Neural progenitor cell (in vitro differentiated cells): ENCODE measurements around the gene PCSK4. TPM values are rescaled to one million over a fixed set of nuclear protein-coding genes. Genes with fewer than 3 reads are reported as not detected.

ENCODE experiments used
- DNase-seq: peaks from one replicate; pipeline ENCODE4 v3.0.0-alpha.2; 2016; ENCODE audit warnings: low spot score
- H2AFZ ChIP-seq: fragments of 200-600 bp; sonication (generic); replicated peaks from 2 replicates; pipeline ENCODE4 v1.6.1; 2016; ENCODE audit warnings: antibody characterized with exemption
- H3F3A ChIP-seq: fragments of 200-600 bp; sonication (generic); 2 replicates; pipeline ENCODE4 v1.6.1; 2016; ENCODE audit warnings: antibody characterized with exemption, low read depth
- H3K27ac ChIP-seq: fragments of 200-600 bp; sonication (generic); 2 replicates; pipeline ENCODE4 v1.5.1; 2016; ENCODE audit warnings: mild to moderate bottlenecking
- H3K27me3 ChIP-seq: fragments of 200-600 bp; sonication (generic); 2 replicates; pipeline ENCODE4 v1.6.1; 2016; ENCODE audit warnings: mild to moderate bottlenecking, moderate library complexity
- H3K36me3 ChIP-seq: fragments of 200-600 bp; sonication (generic); 2 replicates; pipeline ENCODE4 v1.5.1; 2016
- H3K4me1 ChIP-seq: fragments of 200-600 bp; sonication (generic); 2 replicates; pipeline ENCODE4 v1.6.1; 2016; ENCODE audit warnings: mixed run types
- H3K4me2 ChIP-seq: fragments of 200-600 bp; sonication (generic); 2 replicates; pipeline ENCODE4 v1.6.1; 2016
- H3K4me3 ChIP-seq: fragments of 200-600 bp; sonication (generic); 2 replicates; pipeline ENCODE4 v1.5.1; 2016
- H3K79me2 ChIP-seq: fragments of 200-600 bp; sonication (generic); 2 replicates; pipeline ENCODE4 v1.6.1; 2016; ENCODE audit warnings: low read depth
- H3K9ac ChIP-seq: fragments of 200-600 bp; sonication (generic); 2 replicates; pipeline ENCODE4 v1.6.1; 2016
- H3K9me3 ChIP-seq: fragments of 200-600 bp; sonication (generic); 2 replicates; pipeline ENCODE4 v1.5.1; 2016; ENCODE audit warnings: low read depth
- H4K20me1 ChIP-seq: fragments of 200-600 bp; sonication (generic); 2 replicates; pipeline ENCODE4 v1.6.1; 2016; ENCODE audit warnings: low read depth
- H3K27ac Mint-ChIP-seq: 3 replicates; pipeline ENCODE4 v1.8.0; 2021; ENCODE audit warnings: mixed read lengths
- H3K27me3 Mint-ChIP-seq: 2 replicates; pipeline ENCODE4 v1.8.0; 2022; ENCODE audit warnings: low read depth, mild to moderate bottlenecking, inconsistent platforms, moderate library complexity, mixed read lengths; ENCODE audit not compliant: insufficient read depth
- H3K36me3 Mint-ChIP-seq: 3 replicates; pipeline ENCODE4 v1.8.0; 2021; ENCODE audit warnings: mixed read lengths
- H3K4me1 Mint-ChIP-seq: 3 replicates; pipeline ENCODE4 v1.8.0; 2021; ENCODE audit warnings: mixed read lengths
- H3K4me3 Mint-ChIP-seq: 3 replicates; pipeline ENCODE4 v1.8.0; 2021; ENCODE audit warnings: mild to moderate bottlenecking, moderate library complexity, mixed read lengths
- H3K9me3 Mint-ChIP-seq: 3 replicates; pipeline ENCODE4 v1.8.0; 2020; ENCODE audit warnings: mixed read lengths
- EZH2 ChIP-seq: fragments of 200-600 bp; sonication (generic); IDR thresholded peaks from 2 replicates; pipeline ENCODE4 v1.6.1; 2017; ENCODE audit warnings: antibody characterized with exemption, mild to moderate bottlenecking, moderate library complexity
- EZH2phosphoT487 ChIP-seq: fragments of 200-600 bp; sonication (generic); IDR thresholded peaks from 2 replicates; pipeline ENCODE4 v1.6.1; 2017; ENCODE audit warnings: antibody characterized with exemption
- total RNA-seq: library from RNA; depleted of rRNA; stranded (reverse); fragments of >200 nt; gene quantifications from 2 replicates; pipeline ENCODE4 v1.2.3, GENCODE V29; 2015; ENCODE audit warnings: low replicate concordance
- TF ChIP-seq, protein P1 (sequence below): fragments of 200-600 bp; sonication (generic); IDR thresholded peaks from 2 replicates; pipeline ENCODE4 v1.5.1; 2017; ENCODE audit warnings: antibody characterized with exemption, mild to moderate bottlenecking

PCSK4 gene
- total RNA-seq, 1 donor from 2014 or later, result 3.6 TPM

DNA sequence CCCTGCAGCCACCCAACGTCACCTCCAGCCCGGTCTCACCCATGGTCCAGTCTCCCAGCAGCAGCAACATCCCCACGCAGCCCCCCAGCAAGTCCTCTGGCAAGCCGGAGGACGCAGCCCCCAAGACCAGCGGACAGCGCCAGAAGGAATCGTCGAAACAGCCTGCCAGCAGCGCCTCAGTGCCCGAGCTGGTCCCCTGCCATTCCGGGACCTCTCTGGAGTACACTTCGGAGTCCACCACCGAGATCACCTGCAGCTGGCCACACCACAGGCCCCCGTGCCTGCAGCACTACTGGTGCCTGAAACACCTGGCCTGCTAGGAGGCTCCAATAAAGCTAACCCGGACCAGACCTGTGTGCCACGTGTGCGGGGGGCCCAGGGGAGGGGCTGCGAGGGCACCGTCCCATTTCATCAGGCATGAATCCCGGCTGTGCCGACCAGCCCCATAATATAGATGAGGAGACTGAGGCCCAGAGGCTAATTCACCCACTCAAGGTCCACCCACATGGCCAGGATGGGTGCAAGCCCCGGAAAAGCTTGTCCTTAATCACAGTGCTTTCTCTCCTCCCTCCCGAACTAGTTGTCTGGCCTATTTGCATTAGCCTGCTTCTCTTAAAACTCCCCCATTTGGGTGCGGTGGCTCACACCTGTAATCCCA, 7.6 kb upstream of the PCSK4 start:
- Mint-ChIP-seq H3K4me3 (peak overlapping the region; percentile 66), H3K9me3 (peaks cover 4% of the 10 kb centered on the region), H3K36me3 (peaks cover 1% of the 10 kb centered on the region), H3K27me3 (peaks cover 22% of the 10 kb centered on the region), H3K27ac (no peak overlapping the region), H3K4me1 (peaks cover 14% of the 10 kb centered on the region)
- TF ChIP-seq, protein P1, sequence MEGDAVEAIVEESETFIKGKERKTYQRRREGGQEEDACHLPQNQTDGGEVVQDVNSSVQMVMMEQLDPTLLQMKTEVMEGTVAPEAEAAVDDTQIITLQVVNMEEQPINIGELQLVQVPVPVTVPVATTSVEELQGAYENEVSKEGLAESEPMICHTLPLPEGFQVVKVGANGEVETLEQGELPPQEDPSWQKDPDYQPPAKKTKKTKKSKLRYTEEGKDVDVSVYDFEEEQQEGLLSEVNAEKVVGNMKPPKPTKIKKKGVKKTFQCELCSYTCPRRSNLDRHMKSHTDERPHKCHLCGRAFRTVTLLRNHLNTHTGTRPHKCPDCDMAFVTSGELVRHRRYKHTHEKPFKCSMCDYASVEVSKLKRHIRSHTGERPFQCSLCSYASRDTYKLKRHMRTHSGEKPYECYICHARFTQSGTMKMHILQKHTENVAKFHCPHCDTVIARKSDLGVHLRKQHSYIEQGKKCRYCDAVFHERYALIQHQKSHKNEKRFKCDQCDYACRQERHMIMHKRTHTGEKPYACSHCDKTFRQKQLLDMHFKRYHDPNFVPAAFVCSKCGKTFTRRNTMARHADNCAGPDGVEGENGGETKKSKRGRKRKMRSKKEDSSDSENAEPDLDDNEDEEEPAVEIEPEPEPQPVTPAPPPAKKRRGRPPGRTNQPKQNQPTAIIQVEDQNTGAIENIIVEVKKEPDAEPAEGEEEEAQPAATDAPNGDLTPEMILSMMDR, result no peak
- H3K4me2 ChIP-seq, result no peak overlapping the region
- H3K27me3 ChIP-seq, result peaks cover 26% of the 10 kb centered on the region
- no peak overlapping the region for H2AFZ ChIP-seq
- H3K4me3 ChIP-seq, result no peak overlapping the region
- peaks cover 3% of the 10 kb centered on the region for H4K20me1 ChIP-seq
- DNase-seq, result no peak
- H3K27ac ChIP-seq, result no peak overlapping the region
- no peak overlapping the region for H3K9ac ChIP-seq
- peaks cover 6% of the 10 kb centered on the region for H3K9me3 ChIP-seq
- H3K36me3 ChIP-seq, result no peaks in the 10 kb centered on the region
- peaks cover 3% of the 10 kb centered on the region for H3K4me1 ChIP-seq
- H3K79me2 ChIP-seq, result no peaks in the 10 kb centered on the region
- H3F3A ChIP-seq, result peaks cover 18% of the 10 kb centered on the region

DNA sequence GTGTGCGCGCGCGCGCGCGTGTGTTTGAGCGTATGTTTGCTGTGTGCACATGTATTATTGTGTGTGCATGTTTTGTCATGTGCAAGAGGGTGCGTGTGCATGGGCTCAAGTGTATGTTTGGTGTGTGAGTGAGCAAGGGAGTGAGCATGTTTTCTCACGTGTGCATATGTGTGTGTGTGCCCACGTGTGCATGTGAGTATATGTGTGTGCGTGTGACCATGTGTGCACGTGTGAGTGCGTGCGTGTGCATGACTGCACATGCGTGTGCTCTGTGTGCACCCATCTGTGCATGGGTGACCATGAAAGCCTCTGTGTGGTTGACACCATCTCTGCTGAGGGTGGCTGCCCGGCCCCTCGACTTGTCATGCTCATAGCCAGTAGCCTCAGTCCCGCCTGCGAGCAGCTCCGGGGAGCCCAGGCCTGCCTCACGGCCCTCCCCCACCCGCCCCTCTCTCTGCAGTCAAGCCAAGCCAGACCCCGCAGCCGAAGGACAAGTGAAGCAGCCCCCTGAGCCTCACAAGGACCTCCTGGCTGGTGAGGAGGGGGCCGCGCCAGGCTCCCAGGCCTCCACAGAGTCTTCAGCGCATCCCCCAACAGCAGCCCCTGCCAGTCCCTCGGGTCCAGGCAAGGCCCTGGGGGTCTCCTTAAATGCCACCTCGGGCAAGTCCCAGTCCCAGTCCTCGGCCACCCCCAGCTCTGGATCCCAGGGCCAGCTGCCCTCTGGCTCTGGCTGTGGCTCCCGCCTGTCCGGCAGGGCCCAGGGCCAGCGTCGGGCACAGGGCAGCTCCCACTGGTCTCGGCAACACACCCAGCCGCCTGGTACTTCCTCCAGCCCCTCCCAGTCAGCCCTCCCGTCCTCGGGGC, 6.8 kb upstream of the PCSK4 start:
- Mint-ChIP-seq H3K27me3 (peaks cover 22% of the 10 kb centered on the region), H3K4me1 (peaks cover 16% of the 10 kb centered on the region), H3K4me3 (peak overlapping the region; percentile 36), H3K27ac (no peak overlapping the region), H3K9me3 (peaks cover 4% of the 10 kb centered on the region), H3K36me3 (peaks cover 1% of the 10 kb centered on the region)
- peaks cover 3% of the 10 kb centered on the region for H3K4me1 ChIP-seq
- no peak overlapping the region for H3K4me3 ChIP-seq
- DNase-seq, result no peak
- H3K9ac ChIP-seq, result no peak overlapping the region
- H2AFZ ChIP-seq, result no peak overlapping the region
- H3K36me3 ChIP-seq, result no peaks in the 10 kb centered on the region
- no peak overlapping the region for H3K27ac ChIP-seq
- H3K9me3 ChIP-seq, result peaks cover 6% of the 10 kb centered on the region
- peaks cover 6% of the 10 kb centered on the region for H4K20me1 ChIP-seq
- peaks cover 10% of the 10 kb centered on the region for H3F3A ChIP-seq
- H3K27me3 ChIP-seq, result peaks cover 27% of the 10 kb centered on the region
- TF ChIP-seq, protein P1, result no peak
- TF ChIP-seq EZH2 (no peak), EZH2phosphoT487 (no peak)
- no peak overlapping the region for H3K4me2 ChIP-seq
- H3K79me2 ChIP-seq, result no peaks in the 10 kb centered on the region

DNA sequence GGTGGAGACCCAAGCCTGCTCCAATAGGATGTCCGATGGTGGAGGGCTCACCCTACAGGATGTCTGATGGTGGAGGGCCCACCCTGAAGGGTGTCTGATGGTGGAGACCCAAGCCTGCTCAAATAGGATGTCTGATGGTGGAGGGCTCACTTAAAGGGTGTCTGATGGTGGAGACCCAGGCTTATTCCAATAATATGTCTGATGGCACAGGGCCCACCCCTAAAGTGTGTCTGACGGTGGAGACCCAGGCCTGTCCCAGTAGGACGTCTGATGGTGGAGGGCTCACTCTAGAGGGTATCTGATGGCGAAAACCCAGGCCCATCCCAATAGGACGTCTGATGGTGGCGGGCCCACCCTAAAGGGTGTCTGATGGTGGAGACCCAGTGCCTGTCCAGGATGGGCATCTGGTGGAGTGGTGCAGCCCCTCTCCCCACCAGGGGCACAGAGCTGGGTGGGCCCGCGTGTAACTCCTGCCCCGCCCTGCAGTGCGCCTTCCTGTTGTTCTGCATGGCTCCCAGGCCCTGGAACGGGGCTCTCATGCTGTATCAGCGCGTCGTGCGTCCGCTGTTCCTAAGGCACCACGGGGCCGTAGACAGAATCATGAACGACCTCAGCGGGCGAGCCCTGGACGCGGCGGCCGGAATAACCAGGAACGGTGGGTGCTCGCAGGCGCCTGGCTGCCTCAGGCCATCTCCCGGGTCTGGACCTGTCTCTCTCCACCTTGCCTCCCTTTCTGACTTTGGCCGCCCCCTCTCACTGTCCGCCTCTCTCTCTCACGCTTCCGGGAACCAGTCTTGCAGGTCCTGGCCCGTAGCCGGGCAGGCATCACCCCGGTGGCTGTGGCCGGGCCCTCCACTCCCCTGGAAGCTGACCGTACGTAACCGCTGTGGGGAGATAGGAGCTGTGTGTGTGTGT, 5.9 kb upstream of the PCSK4 start:
- Histone ChIP-seq H3K27me3 (peaks cover 35% of the 10 kb centered on the region), H3K4me3 (no peak overlapping the region), H3K27ac (no peak overlapping the region), H3K4me1 (peaks cover 8% of the 10 kb centered on the region), H3K4me2 (no peak overlapping the region), H2AFZ (no peak overlapping the region), H3K36me3 (no peaks in the 10 kb centered on the region), H3F3A (peaks cover 9% of the 10 kb centered on the region), H4K20me1 (peaks cover 9% of the 10 kb centered on the region), H3K9ac (no peak overlapping the region), H3K9me3 (peaks cover 6% of the 10 kb centered on the region), H3K79me2 (no peaks in the 10 kb centered on the region)
- Mint-ChIP-seq H3K27ac (no peak overlapping the region), H3K9me3 (peaks cover 2% of the 10 kb centered on the region), H3K27me3 (peaks cover 20% of the 10 kb centered on the region), H3K4me3 (peak overlapping the region; percentile 36), H3K4me1 (peaks cover 20% of the 10 kb centered on the region), H3K36me3 (peaks cover 1% of the 10 kb centered on the region)
- DNase-seq, result no peak
- TF ChIP-seq EZH2, result no peak
- TF ChIP-seq, protein P1, result no peak
- TF ChIP-seq EZH2phosphoT487, result no peak
